WTC11 (cell line): ENCODE results near the gene GTF3C4. TPM values are rescaled to one million over a fixed set of nuclear protein-coding genes. Genes with fewer than 3 reads are reported as not detected.

ENCODE experiments used
- ATAC-seq: fragments of 200-7000 bp; cut with Tn5 transposase; 2 replicates; pipeline ENCODE4 v1.10.0; 2021; ENCODE audit warnings: mild to moderate bottlenecking, moderate library complexity
- CTCF ChIA-PET: fragments of 300-600 bp; sonication (Branson Sonifier 250); formaldehyde crosslinking; loops from one replicate; lab custom pipeline; 2021; ENCODE audit warnings: antibody characterized with exemption; lab: Charles Lee
- POLR2A ChIA-PET: fragments of 350-600 bp; sonication (Branson Sonifier 250); formaldehyde crosslinking; loops from one replicate; lab custom pipeline; 2021; ENCODE audit warnings: antibody characterized with exemption; lab: Charles Lee
- DNase-seq: peaks from one replicate; pipeline ENCODE4 v3.0.0; 2021; ENCODE audit warnings: low spot score
- H3K27ac Mint-ChIP-seq: 2 replicates; pipeline ENCODE4 v1.8.0; 2021; ENCODE audit warnings: mixed read lengths
- H3K27me3 Mint-ChIP-seq: 2 replicates; pipeline ENCODE4 v1.8.0; 2021; ENCODE audit warnings: low read depth, mild to moderate bottlenecking, moderate library complexity, mixed read lengths
- H3K36me3 Mint-ChIP-seq: 2 replicates; pipeline ENCODE4 v1.8.0; 2021; ENCODE audit warnings: mixed read lengths
- H3K4me1 Mint-ChIP-seq: 2 replicates; pipeline ENCODE4 v1.8.0; 2022; ENCODE audit warnings: mixed read lengths
- H3K4me3 Mint-ChIP-seq: 2 replicates; pipeline ENCODE4 v1.8.0; 2021; ENCODE audit warnings: mild to moderate bottlenecking, moderate library complexity, mixed read lengths
- H3K9me3 Mint-ChIP-seq: 2 replicates; pipeline ENCODE4 v1.8.0; 2021; ENCODE audit warnings: mixed read lengths
- ATF1 ChIP-seq: sonication (generic); formaldehyde crosslinking; IDR thresholded peaks from 2 replicates; pipeline ENCODE4 v1.8.1; 2023; ENCODE audit warnings: mild to moderate bottlenecking, moderate library complexity, missing genetic modification reagents
- EMX1 ChIP-seq: fragments of 250-450 bp; sonication (Bioruptor Pico); IDR thresholded peaks from 2 replicates; pipeline ENCODE4 v1.8.0; 2021; ENCODE audit warnings: mild to moderate bottlenecking
- ESRRA ChIP-seq: sonication (generic); formaldehyde crosslinking; IDR thresholded peaks from 2 replicates; pipeline ENCODE4 v1.8.1; 2022; ENCODE audit warnings: mild to moderate bottlenecking, missing genetic modification reagents, borderline replicate concordance
- GTF2I ChIP-seq: fragments of 250-450 bp; sonication (Bioruptor Pico); conservative IDR thresholded peaks from 2 replicates; pipeline ENCODE4 v1.4.0; 2021; ENCODE audit warnings: mild to moderate bottlenecking
- JAZF1 ChIP-seq: fragments of 250-450 bp; sonication (Bioruptor Pico); IDR thresholded peaks from 2 replicates; pipeline ENCODE4 v1.9.0; 2021; ENCODE audit warnings: moderate library complexity, mild to moderate bottlenecking, inconsistent platforms
- JUN ChIP-seq: sonication (generic); formaldehyde crosslinking; IDR thresholded peaks from 2 replicates; pipeline ENCODE4 v1.8.0; 2023; ENCODE audit warnings: mild to moderate bottlenecking, missing genetic modification reagents
- MXD4 ChIP-seq: fragments of 250-450 bp; sonication (Bioruptor Pico); IDR thresholded peaks from 2 replicates; pipeline ENCODE4 v1.8.0; 2021; ENCODE audit warnings: mild to moderate bottlenecking, moderate library complexity, borderline replicate concordance
- NFYB ChIP-seq: sonication (generic); formaldehyde crosslinking; conservative IDR thresholded peaks from 2 replicates; pipeline ENCODE4 v1.8.0; 2022; ENCODE audit warnings: low read depth, missing genetic modification reagents
- RELA ChIP-seq: sonication (generic); formaldehyde crosslinking; IDR thresholded peaks from 2 replicates; pipeline ENCODE4 v1.8.1; 2022; ENCODE audit warnings: missing genetic modification reagents, mild to moderate bottlenecking, borderline replicate concordance
- SMAD4 ChIP-seq: sonication (generic); formaldehyde crosslinking; IDR thresholded peaks from 2 replicates; pipeline ENCODE4 v1.8.0; 2022; ENCODE audit warnings: mild to moderate bottlenecking, missing genetic modification reagents
- TCF7 ChIP-seq: sonication (generic); formaldehyde crosslinking; IDR thresholded peaks from 2 replicates; pipeline ENCODE4 v1.8.0; 2022; ENCODE audit warnings: mild to moderate bottlenecking, low read depth, missing genetic modification reagents, moderate library complexity
- TEAD1 ChIP-seq: sonication (generic); formaldehyde crosslinking; IDR thresholded peaks from 2 replicates; pipeline ENCODE4 v1.8.0; 2022; ENCODE audit warnings: mild to moderate bottlenecking, missing genetic modification reagents
- ZNF219 ChIP-seq: sonication (generic); formaldehyde crosslinking; IDR thresholded peaks from 2 replicates; pipeline ENCODE4 v1.8.0; 2023; ENCODE audit warnings: missing genetic modification reagents, mild to moderate bottlenecking, borderline replicate concordance
- ZNF263 ChIP-seq: sonication (generic); formaldehyde crosslinking; IDR thresholded peaks from 2 replicates; pipeline ENCODE4 v1.8.1; 2022; ENCODE audit warnings: low read depth, mild to moderate bottlenecking, moderate library complexity, missing genetic modification reagents
- ZNF416 ChIP-seq: fragments of 250-450 bp; sonication (Bioruptor Pico); IDR thresholded peaks from 2 replicates; pipeline ENCODE4 v1.9.0; 2021; ENCODE audit warnings: mild to moderate bottlenecking, inconsistent platforms
- ZNF671 ChIP-seq: fragments of 250-450 bp; sonication (Bioruptor Pico); IDR thresholded peaks from 2 replicates; pipeline ENCODE4 v1.8.0; 2021; ENCODE audit warnings: mild to moderate bottlenecking
- total RNA-seq: library from RNA; stranded (reverse); gene quantifications from 3 replicates; pipeline ENCODE4 v1.2.3, GENCODE V29; 2021
- TF ChIP-seq, protein P1 (sequence below): sonication (generic); formaldehyde crosslinking; IDR thresholded peaks from 2 replicates; pipeline ENCODE4 v1.8.1; 2022; ENCODE audit warnings: missing genetic modification reagents, borderline replicate concordance
- TF ChIP-seq, protein P2 (sequence below): sonication (generic); formaldehyde crosslinking; IDR thresholded peaks from 2 replicates; pipeline ENCODE4 v1.8.1; 2023; ENCODE audit warnings: mild to moderate bottlenecking, moderate library complexity, missing genetic modification reagents
- TF ChIP-seq, protein P3 (sequence below): sonication (generic); formaldehyde crosslinking; IDR thresholded peaks from 2 replicates; pipeline ENCODE4 v1.8.0; 2022; ENCODE audit warnings: mild to moderate bottlenecking, missing genetic modification reagents
- TF ChIP-seq, protein P4 (sequence below): fragments of 250-450 bp; sonication (Bioruptor Pico); IDR thresholded peaks from 2 replicates; pipeline ENCODE4 v1.9.0; 2021; ENCODE audit warnings: moderate library complexity, mild to moderate bottlenecking, inconsistent platforms, borderline replicate concordance
- TF ChIP-seq, protein P5 (sequence below): sonication (generic); formaldehyde crosslinking; IDR thresholded peaks from 2 replicates; pipeline ENCODE4 v1.8.1; 2023; ENCODE audit warnings: mild to moderate bottlenecking, missing genetic modification reagents
- TF ChIP-seq, protein P6 (sequence below): fragments of 250-450 bp; sonication (Bioruptor Pico); IDR thresholded peaks from 2 replicates; pipeline ENCODE4 v2.1.2; 2022; ENCODE audit warnings: mild to moderate bottlenecking, moderate library complexity

Gene GTF3C4
- total RNA-seq, 1 experiment from 2014 or later = 31.6 TPM

DNA sequence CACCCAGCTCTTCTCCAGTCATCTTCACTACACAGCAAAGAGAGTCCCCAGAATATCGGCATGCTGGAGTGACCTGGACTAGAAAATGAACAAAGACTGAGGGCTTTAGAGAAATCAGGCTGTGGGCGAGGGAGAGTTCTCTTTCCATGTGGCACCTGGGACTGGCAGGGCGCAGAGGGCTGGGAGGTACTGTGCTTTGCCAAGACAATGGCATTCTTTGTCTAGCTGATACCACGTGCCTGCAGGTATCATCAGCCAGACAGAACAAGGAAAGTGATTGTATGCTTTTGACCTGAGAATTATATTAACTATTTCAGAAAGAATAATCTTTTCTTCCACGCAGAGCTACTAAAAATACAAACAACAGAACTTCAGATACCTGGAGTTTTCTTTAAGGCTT, 30.9 kb upstream of the GTF3C4 start:
- no peak overlapping the region for H3K27ac Mint-ChIP-seq
- DNase-seq (no peak), ATAC-seq (no peak)
- H3K27me3 Mint-ChIP-seq = no peaks in the 10 kb centered on the region
- no peaks in the 10 kb centered on the region for H3K9me3 Mint-ChIP-seq
- TF ChIP-seq JUN (CRISPR knock-in tag) = no peak
- no peak for TF ChIP-seq ZNF219 (CRISPR knock-in tag)
- TF ChIP-seq ZNF416 (CRISPR knock-in tag) = no peak
- TF ChIP-seq, protein P1, sequence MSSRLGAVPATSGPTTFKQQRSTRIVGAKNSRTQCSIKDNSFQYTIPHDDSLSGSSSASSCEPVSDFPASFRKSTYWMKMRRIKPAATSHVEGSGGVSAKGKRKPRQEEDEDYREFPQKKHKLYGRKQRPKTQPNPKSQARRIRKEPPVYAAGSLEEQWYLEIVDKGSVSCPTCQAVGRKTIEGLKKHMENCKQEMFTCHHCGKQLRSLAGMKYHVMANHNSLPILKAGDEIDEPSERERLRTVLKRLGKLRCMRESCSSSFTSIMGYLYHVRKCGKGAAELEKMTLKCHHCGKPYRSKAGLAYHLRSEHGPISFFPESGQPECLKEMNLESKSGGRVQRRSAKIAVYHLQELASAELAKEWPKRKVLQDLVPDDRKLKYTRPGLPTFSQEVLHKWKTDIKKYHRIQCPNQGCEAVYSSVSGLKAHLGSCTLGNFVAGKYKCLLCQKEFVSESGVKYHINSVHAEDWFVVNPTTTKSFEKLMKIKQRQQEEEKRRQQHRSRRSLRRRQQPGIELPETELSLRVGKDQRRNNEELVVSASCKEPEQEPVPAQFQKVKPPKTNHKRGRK = no peak
- TF ChIP-seq, protein P2, sequence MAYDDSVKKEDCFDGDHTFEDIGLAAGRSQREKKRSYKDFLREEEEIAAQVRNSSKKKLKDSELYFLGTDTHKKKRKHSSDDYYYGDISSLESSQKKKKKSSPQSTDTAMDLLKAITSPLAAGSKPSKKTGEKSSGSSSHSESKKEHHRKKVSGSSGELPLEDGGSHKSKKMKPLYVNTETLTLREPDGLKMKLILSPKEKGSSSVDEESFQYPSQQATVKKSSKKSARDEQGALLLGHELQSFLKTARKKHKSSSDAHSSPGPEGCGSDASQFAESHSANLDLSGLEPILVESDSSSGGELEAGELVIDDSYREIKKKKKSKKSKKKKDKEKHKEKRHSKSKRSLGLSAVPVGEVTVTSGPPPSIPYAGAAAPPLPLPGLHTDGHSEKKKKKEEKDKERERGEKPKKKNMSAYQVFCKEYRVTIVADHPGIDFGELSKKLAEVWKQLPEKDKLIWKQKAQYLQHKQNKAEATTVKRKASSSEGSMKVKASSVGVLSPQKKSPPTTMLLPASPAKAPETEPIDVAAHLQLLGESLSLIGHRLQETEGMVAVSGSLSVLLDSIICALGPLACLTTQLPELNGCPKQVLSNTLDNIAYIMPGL (CRISPR knock-in tag) = no peak
- TF ChIP-seq JAZF1 (CRISPR knock-in tag) = no peak
- TF ChIP-seq, protein P3, sequence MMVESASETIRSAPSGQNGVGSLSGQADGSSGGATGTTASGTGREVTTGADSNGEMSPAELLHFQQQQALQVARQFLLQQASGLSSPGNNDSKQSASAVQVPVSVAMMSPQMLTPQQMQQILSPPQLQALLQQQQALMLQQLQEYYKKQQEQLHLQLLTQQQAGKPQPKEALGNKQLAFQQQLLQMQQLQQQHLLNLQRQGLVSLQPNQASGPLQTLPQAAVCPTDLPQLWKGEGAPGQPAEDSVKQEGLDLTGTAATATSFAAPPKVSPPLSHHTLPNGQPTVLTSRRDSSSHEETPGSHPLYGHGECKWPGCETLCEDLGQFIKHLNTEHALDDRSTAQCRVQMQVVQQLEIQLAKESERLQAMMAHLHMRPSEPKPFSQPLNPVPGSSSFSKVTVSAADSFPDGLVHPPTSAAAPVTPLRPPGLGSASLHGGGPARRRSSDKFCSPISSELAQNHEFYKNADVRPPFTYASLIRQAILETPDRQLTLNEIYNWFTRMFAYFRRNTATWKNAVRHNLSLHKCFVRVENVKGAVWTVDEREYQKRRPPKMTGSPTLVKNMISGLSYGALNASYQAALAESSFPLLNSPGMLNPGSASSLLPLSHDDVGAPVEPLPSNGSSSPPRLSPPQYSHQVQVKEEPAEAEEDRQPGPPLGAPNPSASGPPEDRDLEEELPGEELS (CRISPR knock-in tag) = no peak
- no peak for TF ChIP-seq ESRRA
- no peak for TF ChIP-seq TEAD1 (CRISPR knock-in tag)
- TF ChIP-seq, protein P4, sequence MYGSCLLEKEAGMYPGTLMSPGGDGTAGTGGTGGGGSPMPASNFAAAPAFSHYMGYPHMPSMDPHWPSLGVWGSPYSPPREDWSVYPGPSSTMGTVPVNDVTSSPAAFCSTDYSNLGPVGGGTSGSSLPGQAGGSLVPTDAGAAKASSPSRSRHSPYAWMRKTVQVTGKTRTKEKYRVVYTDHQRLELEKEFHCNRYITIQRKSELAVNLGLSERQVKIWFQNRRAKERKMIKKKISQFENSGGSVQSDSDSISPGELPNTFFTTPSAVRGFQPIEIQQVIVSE (CRISPR knock-in tag) = no peak
- no peak for TF ChIP-seq SMAD4 (CRISPR knock-in tag)
- TF ChIP-seq, protein P5, sequence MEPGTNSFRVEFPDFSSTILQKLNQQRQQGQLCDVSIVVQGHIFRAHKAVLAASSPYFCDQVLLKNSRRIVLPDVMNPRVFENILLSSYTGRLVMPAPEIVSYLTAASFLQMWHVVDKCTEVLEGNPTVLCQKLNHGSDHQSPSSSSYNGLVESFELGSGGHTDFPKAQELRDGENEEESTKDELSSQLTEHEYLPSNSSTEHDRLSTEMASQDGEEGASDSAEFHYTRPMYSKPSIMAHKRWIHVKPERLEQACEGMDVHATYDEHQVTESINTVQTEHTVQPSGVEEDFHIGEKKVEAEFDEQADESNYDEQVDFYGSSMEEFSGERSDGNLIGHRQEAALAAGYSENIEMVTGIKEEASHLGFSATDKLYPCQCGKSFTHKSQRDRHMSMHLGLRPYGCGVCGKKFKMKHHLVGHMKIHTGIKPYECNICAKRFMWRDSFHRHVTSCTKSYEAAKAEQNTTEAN (CRISPR knock-in tag) = no peak
- no peak for TF ChIP-seq EMX1 (CRISPR knock-in tag)
- TF ChIP-seq, protein P6, sequence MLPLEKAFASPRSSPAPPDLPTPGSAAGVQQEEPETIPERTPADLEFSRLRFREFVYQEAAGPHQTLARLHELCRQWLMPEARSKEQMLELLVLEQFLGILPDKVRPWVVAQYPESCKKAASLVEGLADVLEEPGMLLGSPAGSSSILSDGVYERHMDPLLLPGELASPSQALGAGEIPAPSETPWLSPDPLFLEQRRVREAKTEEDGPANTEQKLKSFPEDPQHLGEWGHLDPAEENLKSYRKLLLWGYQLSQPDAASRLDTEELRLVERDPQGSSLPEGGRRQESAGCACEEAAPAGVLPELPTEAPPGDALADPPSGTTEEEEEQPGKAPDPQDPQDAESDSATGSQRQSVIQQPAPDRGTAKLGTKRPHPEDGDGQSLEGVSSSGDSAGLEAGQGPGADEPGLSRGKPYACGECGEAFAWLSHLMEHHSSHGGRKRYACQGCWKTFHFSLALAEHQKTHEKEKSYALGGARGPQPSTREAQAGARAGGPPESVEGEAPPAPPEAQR (CRISPR knock-in tag) = no peak
- TF ChIP-seq TCF7 (CRISPR knock-in tag) = no peak
- POLR2A ChIA-PET = no interaction called here
- no peak overlapping the region for H3K4me3 Mint-ChIP-seq
- peaks cover 43% of the 10 kb centered on the region for H3K36me3 Mint-ChIP-seq
- H3K4me1 Mint-ChIP-seq = no peaks in the 10 kb centered on the region
- CTCF ChIA-PET = no interaction called here

DNA sequence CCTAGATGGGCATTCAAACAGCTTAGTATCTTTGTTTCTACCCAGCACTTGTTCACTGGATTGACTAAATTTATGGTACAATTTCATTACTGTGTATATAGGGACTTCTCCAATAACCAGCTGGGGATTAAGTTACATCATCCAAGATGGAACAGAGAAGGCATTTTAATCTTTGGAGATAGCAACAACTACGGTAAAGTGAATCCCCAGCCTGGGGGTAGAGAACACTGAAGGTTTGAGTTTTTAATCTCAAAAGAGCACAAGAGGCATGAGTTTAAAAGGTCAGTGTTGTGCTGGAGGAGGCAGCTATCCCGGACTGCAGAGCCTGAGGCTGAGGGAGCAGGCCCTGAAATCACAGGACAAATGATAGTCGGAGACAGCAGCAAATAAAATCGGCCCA, 29.0 kb upstream of the GTF3C4 start:
- TF ChIP-seq RELA (CRISPR knock-in tag) (no peak), ZNF219 (CRISPR knock-in tag) (no peak), ATF1 (CRISPR knock-in tag) (no peak), MXD4 (no peak), JAZF1 (CRISPR knock-in tag) (no peak), GTF2I (CRISPR knock-in tag) (no peak), NFYB (CRISPR knock-in tag) (no peak), ZNF671 (CRISPR knock-in tag) (no peak), ZNF263 (no peak)
- TF ChIP-seq, protein P2 (CRISPR knock-in tag) = no peak
- H3K27ac Mint-ChIP-seq = no peak overlapping the region
- ATAC-seq (no peak), DNase-seq (no peak)
- no peaks in the 10 kb centered on the region for H3K9me3 Mint-ChIP-seq
- POLR2A ChIA-PET = no interaction called here
- no peaks in the 10 kb centered on the region for H3K27me3 Mint-ChIP-seq
- H3K36me3 Mint-ChIP-seq = peaks cover 57% of the 10 kb centered on the region
- no peak overlapping the region for H3K4me3 Mint-ChIP-seq
- no peaks in the 10 kb centered on the region for H3K4me1 Mint-ChIP-seq
- CTCF ChIA-PET = interaction anchor here (0.6 kb wide), 1 partner anchor 12 kb away, joined by 3 read pairs; no protein-coding TSS in a partner anchor
